Vagina (tissue), 2 donors: ENCODE results near the gene ANKRD28.

ENCODE experiments used
- POLR2A ChIP-seq, 2 donors: fragments of 450-650 bp; IDR thresholded peaks; one replicate each; pipeline ENCODE4 v1.6.1; 2017; ENCODE audit warnings: antibody characterized with exemption in 2 of 2, mild to moderate bottlenecking in 2 of 2, moderate library complexity in 2 of 2
- POLR2AphosphoS5 ChIP-seq, 2 donors: sonication (generic); formaldehyde crosslinking; IDR thresholded peaks; one replicate each; pipeline ENCODE4 v1.9.0; 2017; ENCODE audit warnings: antibody characterized with exemption in 2 of 2, mild to moderate bottlenecking in 2 of 2, low read depth in 1 of 2; ENCODE audit not compliant: insufficient read depth in 1 of 2
- TF ChIP-seq, protein P1 (sequence below), 3 experiments: fragments of 450-650 bp in 2 of 3; fragments of 200-600 bp in 1 of 3; sonication (generic) in 1 of 3; IDR thresholded peaks; one replicate each; pipeline ENCODE4 v1.5.1; 2017 to 2019; ENCODE audit warnings: antibody characterized with exemption in 3 of 3, mild to moderate bottlenecking in 2 of 3, moderate library complexity in 2 of 3

DNA sequence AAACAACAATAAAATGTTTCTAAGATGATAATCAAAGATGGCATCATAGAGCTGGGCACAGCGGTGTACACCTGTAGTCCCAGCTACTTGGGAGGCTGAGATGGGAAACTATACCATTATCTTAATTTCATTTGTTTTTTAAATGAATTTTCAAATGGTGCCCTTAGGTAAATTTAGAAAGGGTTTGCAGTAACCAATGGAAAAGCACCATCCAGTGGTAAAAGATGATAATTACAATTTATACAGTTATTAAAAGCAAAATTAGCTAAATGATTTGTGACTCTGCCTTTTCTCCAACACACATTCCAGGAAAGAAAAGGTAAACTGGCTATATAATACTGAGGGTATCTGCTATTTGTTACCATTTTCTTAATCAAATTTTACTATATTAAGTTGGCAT is 14.4 kb upstream of the ANKRD28 start:
- TF ChIP-seq, protein P1, sequence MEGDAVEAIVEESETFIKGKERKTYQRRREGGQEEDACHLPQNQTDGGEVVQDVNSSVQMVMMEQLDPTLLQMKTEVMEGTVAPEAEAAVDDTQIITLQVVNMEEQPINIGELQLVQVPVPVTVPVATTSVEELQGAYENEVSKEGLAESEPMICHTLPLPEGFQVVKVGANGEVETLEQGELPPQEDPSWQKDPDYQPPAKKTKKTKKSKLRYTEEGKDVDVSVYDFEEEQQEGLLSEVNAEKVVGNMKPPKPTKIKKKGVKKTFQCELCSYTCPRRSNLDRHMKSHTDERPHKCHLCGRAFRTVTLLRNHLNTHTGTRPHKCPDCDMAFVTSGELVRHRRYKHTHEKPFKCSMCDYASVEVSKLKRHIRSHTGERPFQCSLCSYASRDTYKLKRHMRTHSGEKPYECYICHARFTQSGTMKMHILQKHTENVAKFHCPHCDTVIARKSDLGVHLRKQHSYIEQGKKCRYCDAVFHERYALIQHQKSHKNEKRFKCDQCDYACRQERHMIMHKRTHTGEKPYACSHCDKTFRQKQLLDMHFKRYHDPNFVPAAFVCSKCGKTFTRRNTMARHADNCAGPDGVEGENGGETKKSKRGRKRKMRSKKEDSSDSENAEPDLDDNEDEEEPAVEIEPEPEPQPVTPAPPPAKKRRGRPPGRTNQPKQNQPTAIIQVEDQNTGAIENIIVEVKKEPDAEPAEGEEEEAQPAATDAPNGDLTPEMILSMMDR (IDR thresholded peaks at IDR 0.05): peak in 2 of 3 experiments; percentile 28 to 66
- no peak for TF ChIP-seq POLR2A (IDR thresholded peaks at IDR 0.05)
- TF ChIP-seq POLR2AphosphoS5 (IDR thresholded peaks at IDR 0.05; ENCODE audit: insufficient read depth in 1 of 2, low read depth in 1 of 2): no peak
